GM23338 (cell line): ENCODE data around the gene TPT1. TPM values are rescaled to one million over a fixed set of nuclear protein-coding genes. Genes with fewer than 3 reads are reported as not detected.

Source experiments
- ATAC-seq: fragments of 200-7000 bp; cut with Tn5 transposase; 3 replicates; pipeline ENCODE4 v1.9.1; 2020
- DNase-seq: peaks from one replicate; pipeline ENCODE4 v3.0.0-alpha.2; 2015; ENCODE audit warnings: low spot score
- H2AFZ ChIP-seq: fragments of 200-600 bp; sonication (generic); 2 replicates; pipeline ENCODE4 v1.8.0; 2016; ENCODE audit warnings: antibody characterized with exemption, mild to moderate bottlenecking, moderate library complexity
- H3F3A ChIP-seq: fragments of 200-600 bp; sonication (generic); replicated peaks from 2 replicates; pipeline ENCODE4 v1.8.0; 2017; ENCODE audit warnings: antibody characterized with exemption, mixed run types, low read depth
- H3K27ac ChIP-seq: fragments of 200-600 bp; sonication (generic); 2 replicates; pipeline ENCODE4 v1.6.1; 2016; ENCODE audit warnings: low read depth
- H3K27me3 ChIP-seq: fragments of 200-600 bp; sonication (generic); 2 replicates; pipeline ENCODE4 v1.8.0; 2016; ENCODE audit warnings: mild to moderate bottlenecking, mixed run types, moderate library complexity; ENCODE audit not compliant: insufficient read depth
- H3K36me3 ChIP-seq: fragments of 200-600 bp; sonication (generic); 2 replicates; pipeline ENCODE4 v1.8.0; 2016; ENCODE audit warnings: mild to moderate bottlenecking; ENCODE audit not compliant: insufficient read depth
- H3K4me1 ChIP-seq: fragments of 200-600 bp; sonication (generic); 2 replicates; pipeline ENCODE4 v1.8.0; 2016; ENCODE audit warnings: mild to moderate bottlenecking, moderate library complexity; ENCODE audit not compliant: insufficient read depth
- H3K4me2 ChIP-seq: fragments of 200-600 bp; sonication (generic); 2 replicates; pipeline ENCODE4 v1.7.1; 2017; ENCODE audit warnings: mixed run types
- H3K4me3 ChIP-seq: fragments of 200-600 bp; sonication (generic); 2 replicates; pipeline ENCODE4 v1.6.1; 2016; ENCODE audit warnings: mixed run types
- H3K79me2 ChIP-seq: fragments of 200-600 bp; sonication (generic); replicated peaks from 2 replicates; pipeline ENCODE4 v1.8.0; 2017; ENCODE audit warnings: mild to moderate bottlenecking; ENCODE audit not compliant: insufficient read depth
- H3K9me2 ChIP-seq: fragments of 200-600 bp; sonication (generic); 2 replicates; pipeline ENCODE4 v1.8.0; 2017; ENCODE audit not compliant: insufficient read depth
- H4K20me1 ChIP-seq: fragments of 200-600 bp; sonication (generic); replicated peaks from 2 replicates; pipeline ENCODE4 v1.8.0; 2017; ENCODE audit warnings: mild to moderate bottlenecking; ENCODE audit not compliant: insufficient read depth
- H3K27ac Mint-ChIP-seq: 2 replicates; pipeline ENCODE4 v1.8.0; 2020; ENCODE audit warnings: inconsistent platforms, mild to moderate bottlenecking, moderate library complexity, mixed read lengths
- H3K27me3 Mint-ChIP-seq: 3 replicates; pipeline ENCODE4 v1.8.0; 2022; ENCODE audit warnings: low read depth, mild to moderate bottlenecking, moderate library complexity, mixed read lengths, inconsistent platforms; ENCODE audit not compliant: insufficient read depth, poor library complexity
- H3K36me3 Mint-ChIP-seq: 3 replicates; pipeline ENCODE4 v1.8.0; 2021; ENCODE audit warnings: low read depth, mild to moderate bottlenecking, inconsistent platforms, moderate library complexity, mixed read lengths
- H3K4me1 Mint-ChIP-seq: 3 replicates; pipeline ENCODE4 v1.8.0; 2020; ENCODE audit warnings: mild to moderate bottlenecking, inconsistent platforms, mixed read lengths
- H3K4me3 Mint-ChIP-seq: 3 replicates; pipeline ENCODE4 v1.8.0; 2021; ENCODE audit warnings: moderate library complexity, mild to moderate bottlenecking, inconsistent platforms, mixed read lengths
- H3K9me3 Mint-ChIP-seq: 3 replicates; pipeline ENCODE4 v1.8.0; 2020; ENCODE audit warnings: moderate library complexity, mild to moderate bottlenecking, inconsistent platforms, mixed read lengths
- ETS1 ChIP-seq: IDR thresholded peaks from 2 replicates; pipeline ENCODE4 v1.6.1; 2016; ENCODE audit warnings: antibody characterized with exemption
- EZH2 ChIP-seq: fragments of 200-600 bp; sonication (generic); IDR thresholded peaks from one replicate; pipeline ENCODE4 v1.8.0; 2017; ENCODE audit warnings: antibody characterized with exemption, mild to moderate bottlenecking, low read depth; ENCODE audit not compliant: unreplicated experiment
- EZH2phosphoT487 ChIP-seq: fragments of 200-600 bp; sonication (generic); IDR thresholded peaks from one replicate; pipeline ENCODE4 v1.8.1; 2018; ENCODE audit warnings: antibody characterized with exemption; ENCODE audit not compliant: unreplicated experiment
- JUNB ChIP-seq: IDR thresholded peaks from one replicate; pipeline ENCODE4 v1.6.1; 2016; ENCODE audit warnings: antibody characterized with exemption; ENCODE audit not compliant: unreplicated experiment
- NANOG ChIP-seq: IDR thresholded peaks from 2 replicates; pipeline ENCODE4 v1.6.1; 2016; ENCODE audit warnings: antibody characterized with exemption, borderline replicate concordance
- POLR2AphosphoS5 ChIP-seq: IDR thresholded peaks from 2 replicates; pipeline ENCODE4 v1.6.1; 2016; ENCODE audit warnings: antibody characterized with exemption, low read depth
- ZNF114 ChIP-seq: fragments of 250-450 bp; sonication (Bioruptor Pico); IDR thresholded peaks from 2 replicates; pipeline ENCODE4 v1.5.0; 2020; ENCODE audit warnings: mild to moderate bottlenecking, moderate library complexity
- ZNF462 ChIP-seq: fragments of 250-450 bp; sonication (Bioruptor Pico); IDR thresholded peaks from 2 replicates; pipeline ENCODE4 v1.5.0; 2020; ENCODE audit warnings: mild to moderate bottlenecking, moderate library complexity
- polyA plus RNA-seq: library from polyadenylated mRNA; unstranded; fragments of >200 nt; fragmentation: Nextera tagmentation; extraction: Ambion mirVana; gene quantifications from 2 replicates; pipeline ENCODE4 v1.2.1, GENCODE V29; 2016
- total RNA-seq: library from RNA; depleted of rRNA; stranded (reverse); fragments of >200 nt; shearing (Covaris generic); gene quantifications from 2 replicates; pipeline ENCODE4 v1.2.3, GENCODE V29; 2014

TPT1 gene
- total and polyA plus RNA-seq, 2 experiments from 2014 or later = 1,385 to 2,519 TPM

DNA sequence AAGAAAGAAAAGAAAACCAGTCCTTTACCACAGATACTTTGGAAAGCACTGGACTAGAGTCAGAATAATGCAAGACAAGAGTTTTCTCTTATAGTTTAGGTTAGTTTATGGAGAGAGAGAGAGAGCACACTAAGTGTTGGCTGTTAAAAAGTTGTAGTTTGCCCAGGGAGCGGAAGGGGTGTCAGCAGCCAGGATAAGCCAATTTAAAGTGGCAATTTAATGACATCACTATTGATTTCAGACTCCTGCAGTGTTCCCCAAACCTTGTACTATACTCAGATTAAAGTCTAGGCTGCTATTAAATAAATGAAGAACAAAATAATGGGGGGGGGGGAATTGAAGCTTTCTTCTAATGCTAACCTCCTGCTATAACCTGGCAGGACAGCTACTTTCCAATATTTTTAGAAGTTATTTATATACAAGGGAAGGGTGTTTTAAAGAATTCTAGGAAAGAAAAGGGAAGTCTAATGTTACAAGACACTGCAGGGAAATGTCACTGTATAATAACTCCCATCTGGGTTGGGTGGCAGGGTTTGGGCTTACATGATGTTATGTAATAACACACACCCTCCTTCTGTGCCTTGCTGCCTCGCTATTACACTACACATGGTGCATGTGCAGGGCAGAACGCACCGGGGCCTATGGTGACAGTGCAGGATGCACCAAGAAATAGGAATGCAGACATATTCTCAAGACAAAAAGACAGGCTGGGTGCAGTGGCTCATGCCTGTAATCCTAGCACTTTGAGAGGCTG lies 19.9 kb downstream of the TPT1 start (continued):
- TF ChIP-seq ZNF462 (CRISPR knock-in tag) = no peak

- no peak overlapping the region for H3K27ac ChIP-seq
- DNase-seq = no peak
- Mint-ChIP-seq H3K9me3 (no peaks in the 10 kb centered on the region; the same call in 2 of the 3 replicates), H3K4me3 (no peak overlapping the region), H3K27ac (no peak overlapping the region), H3K36me3 (no peaks in the 10 kb centered on the region), H3K27me3 (peaks cover 3% of the 10 kb centered on the region), H3K4me1 (peaks cover under 1% of the 10 kb centered on the region; the same call in 2 of the 3 replicates)
- no peaks in the 10 kb centered on the region for H3K4me1 ChIP-seq
- no peak for ATAC-seq
- no peaks in the 10 kb centered on the region for H3F3A ChIP-seq
- no peak overlapping the region for H2AFZ ChIP-seq
- H3K36me3 ChIP-seq = no peaks in the 10 kb centered on the region
- H3K9me2 ChIP-seq = no peaks in the 10 kb centered on the region
- no peaks in the 10 kb centered on the region for H3K27me3 ChIP-seq
- H4K20me1 ChIP-seq = no peaks in the 10 kb centered on the region
- H3K4me2 ChIP-seq = no peak overlapping the region
- H3K4me3 ChIP-seq = no peak overlapping the region
- H3K79me2 ChIP-seq = no peaks in the 10 kb centered on the region
- TF ChIP-seq ZNF462 (CRISPR knock-in tag) (no peak), EZH2phosphoT487 (no peak), POLR2AphosphoS5 (no peak), EZH2 (no peak), ZNF114 (CRISPR knock-in tag) (no peak), NANOG (no peak), JUNB (no peak), ETS1 (no peak)
Measured at GRCh38 chr13:45316996-45317395, 24.0 kb downstream of the TPT1 start.
